Neural progenitor cell (in vitro differentiated cells): ENCODE results near the gene SVOP.

Source experiments
- EZH2 ChIP-seq: fragments of 200-600 bp; sonication (generic); IDR thresholded peaks from 2 replicates; pipeline ENCODE4 v1.6.1; 2017; ENCODE audit warnings: antibody characterized with exemption, mild to moderate bottlenecking, moderate library complexity
- EZH2phosphoT487 ChIP-seq: fragments of 200-600 bp; sonication (generic); IDR thresholded peaks from 2 replicates; pipeline ENCODE4 v1.6.1; 2017; ENCODE audit warnings: antibody characterized with exemption
- TF ChIP-seq, protein P1 (sequence below): fragments of 200-600 bp; sonication (generic); IDR thresholded peaks from 2 replicates; pipeline ENCODE4 v1.5.1; 2017; ENCODE audit warnings: antibody characterized with exemption, mild to moderate bottlenecking

- no peak for TF ChIP-seq EZH2
- TF ChIP-seq, protein P1, sequence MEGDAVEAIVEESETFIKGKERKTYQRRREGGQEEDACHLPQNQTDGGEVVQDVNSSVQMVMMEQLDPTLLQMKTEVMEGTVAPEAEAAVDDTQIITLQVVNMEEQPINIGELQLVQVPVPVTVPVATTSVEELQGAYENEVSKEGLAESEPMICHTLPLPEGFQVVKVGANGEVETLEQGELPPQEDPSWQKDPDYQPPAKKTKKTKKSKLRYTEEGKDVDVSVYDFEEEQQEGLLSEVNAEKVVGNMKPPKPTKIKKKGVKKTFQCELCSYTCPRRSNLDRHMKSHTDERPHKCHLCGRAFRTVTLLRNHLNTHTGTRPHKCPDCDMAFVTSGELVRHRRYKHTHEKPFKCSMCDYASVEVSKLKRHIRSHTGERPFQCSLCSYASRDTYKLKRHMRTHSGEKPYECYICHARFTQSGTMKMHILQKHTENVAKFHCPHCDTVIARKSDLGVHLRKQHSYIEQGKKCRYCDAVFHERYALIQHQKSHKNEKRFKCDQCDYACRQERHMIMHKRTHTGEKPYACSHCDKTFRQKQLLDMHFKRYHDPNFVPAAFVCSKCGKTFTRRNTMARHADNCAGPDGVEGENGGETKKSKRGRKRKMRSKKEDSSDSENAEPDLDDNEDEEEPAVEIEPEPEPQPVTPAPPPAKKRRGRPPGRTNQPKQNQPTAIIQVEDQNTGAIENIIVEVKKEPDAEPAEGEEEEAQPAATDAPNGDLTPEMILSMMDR, result no peak
- TF ChIP-seq EZH2phosphoT487, result no peak
These were observed 24.5 kb downstream of the SVOP start for GRCh38 chr12:108996320-108996719.
